Measurements from ENCODE around the gene GDA. TPM values are rescaled to one million over a fixed set of nuclear protein-coding genes. Genes with fewer than 3 reads are reported as not detected.

Gene GDA
- total RNA-seq, 1 experiment from 2014 or later = 49.4 TPM

DNA sequence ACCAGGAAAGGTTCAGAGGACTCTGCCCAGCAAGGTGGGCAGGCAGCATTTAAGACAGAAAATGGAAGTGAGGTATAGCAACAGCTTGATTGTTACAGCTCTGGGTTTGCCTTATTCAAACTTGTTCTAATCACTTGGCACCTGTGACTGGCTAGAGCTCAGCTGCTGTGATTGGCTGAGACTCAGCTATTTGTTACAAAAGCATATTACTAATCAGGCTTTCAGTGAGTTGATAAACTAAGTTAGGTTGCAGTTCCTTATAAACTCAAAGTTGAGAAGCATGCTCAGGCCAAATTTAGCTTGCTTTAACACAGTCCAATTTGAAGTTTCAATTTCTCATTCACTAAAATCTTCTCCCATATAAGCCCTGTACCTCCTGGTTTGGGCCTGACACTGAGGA is 56.3 kb downstream of the GDA start:
- no peaks in the 10 kb centered on the region for H3K9me2 ChIP-seq (ENCODE audit: insufficient read depth)
- no TSS peak for BruUV-seq (replicated peaks)
- POLR2A ChIA-PET = no interaction called here
- H3K4me3 ChIP-seq (replicated peaks in 1 of 2; ENCODE audit: low read depth in 1 of 2, low read length in 2 of 2) = no peak overlapping the region
- CTCF ChIA-PET = interaction anchor here (0.7 kb wide), 1 partner anchor 165 kb away, joined by 3 read pairs; no protein-coding TSS in a partner anchor
- TF ChIP-seq, protein P1, sequence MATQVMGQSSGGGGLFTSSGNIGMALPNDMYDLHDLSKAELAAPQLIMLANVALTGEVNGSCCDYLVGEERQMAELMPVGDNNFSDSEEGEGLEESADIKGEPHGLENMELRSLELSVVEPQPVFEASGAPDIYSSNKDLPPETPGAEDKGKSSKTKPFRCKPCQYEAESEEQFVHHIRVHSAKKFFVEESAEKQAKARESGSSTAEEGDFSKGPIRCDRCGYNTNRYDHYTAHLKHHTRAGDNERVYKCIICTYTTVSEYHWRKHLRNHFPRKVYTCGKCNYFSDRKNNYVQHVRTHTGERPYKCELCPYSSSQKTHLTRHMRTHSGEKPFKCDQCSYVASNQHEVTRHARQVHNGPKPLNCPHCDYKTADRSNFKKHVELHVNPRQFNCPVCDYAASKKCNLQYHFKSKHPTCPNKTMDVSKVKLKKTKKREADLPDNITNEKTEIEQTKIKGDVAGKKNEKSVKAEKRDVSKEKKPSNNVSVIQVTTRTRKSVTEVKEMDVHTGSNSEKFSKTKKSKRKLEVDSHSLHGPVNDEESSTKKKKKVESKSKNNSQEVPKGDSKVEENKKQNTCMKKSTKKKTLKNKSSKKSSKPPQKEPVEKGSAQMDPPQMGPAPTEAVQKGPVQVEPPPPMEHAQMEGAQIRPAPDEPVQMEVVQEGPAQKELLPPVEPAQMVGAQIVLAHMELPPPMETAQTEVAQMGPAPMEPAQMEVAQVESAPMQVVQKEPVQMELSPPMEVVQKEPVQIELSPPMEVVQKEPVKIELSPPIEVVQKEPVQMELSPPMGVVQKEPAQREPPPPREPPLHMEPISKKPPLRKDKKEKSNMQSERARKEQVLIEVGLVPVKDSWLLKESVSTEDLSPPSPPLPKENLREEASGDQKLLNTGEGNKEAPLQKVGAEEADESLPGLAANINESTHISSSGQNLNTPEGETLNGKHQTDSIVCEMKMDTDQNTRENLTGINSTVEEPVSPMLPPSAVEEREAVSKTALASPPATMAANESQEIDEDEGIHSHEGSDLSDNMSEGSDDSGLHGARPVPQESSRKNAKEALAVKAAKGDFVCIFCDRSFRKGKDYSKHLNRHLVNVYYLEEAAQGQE (IDR thresholded peaks at IDR 0.05; ENCODE audit: low read depth) = no peak
- TF ChIP-seq ELF1 (IDR thresholded peaks at IDR 0.05; ENCODE audit: borderline replicate concordance, low read depth) (no peak), EGR1 (IDR thresholded peaks at IDR 0.05; ENCODE audit: low read depth) (no peak), SIN3A (IDR thresholded peaks at IDR 0.05; ENCODE audit: low read depth) (no peak), ZFX (IDR thresholded peaks at IDR 0.05) (no peak), POLR2AphosphoS5 (IDR thresholded peaks at IDR 0.05; ENCODE audit: low read depth, low read length) (no peak), YY1 (IDR thresholded peaks at IDR 0.05; ENCODE audit: extremely low read depth, insufficient replicate concordance, low read depth, low read length) (no peak), JUND (IDR thresholded peaks at IDR 0.05) (no peak), SRF (IDR thresholded peaks at IDR 0.05; ENCODE audit: low read depth) (no peak), EZH2 (IDR thresholded peaks at IDR 0.05) (no peak), EZH2phosphoT487 (IDR thresholded peaks at IDR 0.05; ENCODE audit: borderline replicate concordance) (no peak), POLR2A (IDR thresholded peaks at IDR 0.05; ENCODE audit: borderline replicate concordance, extremely low read depth, insufficient read depth, insufficient read length) (no peak), RAD21 (IDR thresholded peaks at IDR 0.05; ENCODE audit: low read depth) (no peak), CEBPB (IDR thresholded peaks at IDR 0.05; ENCODE audit: low read depth) (no peak), TCF7L2 (IDR thresholded peaks at IDR 0.05; ENCODE audit: borderline replicate concordance, extremely low read depth, insufficient read depth, insufficient read length) (no peak), SP1 (IDR thresholded peaks at IDR 0.05; ENCODE audit: low read depth) (no peak)
- TF ChIP-seq, protein P2, sequence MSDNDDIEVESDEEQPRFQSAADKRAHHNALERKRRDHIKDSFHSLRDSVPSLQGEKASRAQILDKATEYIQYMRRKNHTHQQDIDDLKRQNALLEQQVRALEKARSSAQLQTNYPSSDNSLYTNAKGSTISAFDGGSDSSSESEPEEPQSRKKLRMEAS (IDR thresholded peaks at IDR 0.05) = no peak
- TF ChIP-seq, protein P3, sequence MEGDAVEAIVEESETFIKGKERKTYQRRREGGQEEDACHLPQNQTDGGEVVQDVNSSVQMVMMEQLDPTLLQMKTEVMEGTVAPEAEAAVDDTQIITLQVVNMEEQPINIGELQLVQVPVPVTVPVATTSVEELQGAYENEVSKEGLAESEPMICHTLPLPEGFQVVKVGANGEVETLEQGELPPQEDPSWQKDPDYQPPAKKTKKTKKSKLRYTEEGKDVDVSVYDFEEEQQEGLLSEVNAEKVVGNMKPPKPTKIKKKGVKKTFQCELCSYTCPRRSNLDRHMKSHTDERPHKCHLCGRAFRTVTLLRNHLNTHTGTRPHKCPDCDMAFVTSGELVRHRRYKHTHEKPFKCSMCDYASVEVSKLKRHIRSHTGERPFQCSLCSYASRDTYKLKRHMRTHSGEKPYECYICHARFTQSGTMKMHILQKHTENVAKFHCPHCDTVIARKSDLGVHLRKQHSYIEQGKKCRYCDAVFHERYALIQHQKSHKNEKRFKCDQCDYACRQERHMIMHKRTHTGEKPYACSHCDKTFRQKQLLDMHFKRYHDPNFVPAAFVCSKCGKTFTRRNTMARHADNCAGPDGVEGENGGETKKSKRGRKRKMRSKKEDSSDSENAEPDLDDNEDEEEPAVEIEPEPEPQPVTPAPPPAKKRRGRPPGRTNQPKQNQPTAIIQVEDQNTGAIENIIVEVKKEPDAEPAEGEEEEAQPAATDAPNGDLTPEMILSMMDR (IDR thresholded peaks at IDR 0.05 in 2 of 3, conservative IDR thresholded peaks at IDR 0.05 in 1 of 3; ENCODE audit: borderline replicate concordance in 1 of 3, insufficient read depth in 1 of 3, low read depth in 2 of 3, low read length in 2 of 3) = no peak
- TF ChIP-seq, protein P4, sequence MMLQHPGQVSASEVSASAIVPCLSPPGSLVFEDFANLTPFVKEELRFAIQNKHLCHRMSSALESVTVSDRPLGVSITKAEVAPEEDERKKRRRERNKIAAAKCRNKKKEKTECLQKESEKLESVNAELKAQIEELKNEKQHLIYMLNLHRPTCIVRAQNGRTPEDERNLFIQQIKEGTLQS (IDR thresholded peaks at IDR 0.05) = no peak
- TF ChIP-seq, protein P5, sequence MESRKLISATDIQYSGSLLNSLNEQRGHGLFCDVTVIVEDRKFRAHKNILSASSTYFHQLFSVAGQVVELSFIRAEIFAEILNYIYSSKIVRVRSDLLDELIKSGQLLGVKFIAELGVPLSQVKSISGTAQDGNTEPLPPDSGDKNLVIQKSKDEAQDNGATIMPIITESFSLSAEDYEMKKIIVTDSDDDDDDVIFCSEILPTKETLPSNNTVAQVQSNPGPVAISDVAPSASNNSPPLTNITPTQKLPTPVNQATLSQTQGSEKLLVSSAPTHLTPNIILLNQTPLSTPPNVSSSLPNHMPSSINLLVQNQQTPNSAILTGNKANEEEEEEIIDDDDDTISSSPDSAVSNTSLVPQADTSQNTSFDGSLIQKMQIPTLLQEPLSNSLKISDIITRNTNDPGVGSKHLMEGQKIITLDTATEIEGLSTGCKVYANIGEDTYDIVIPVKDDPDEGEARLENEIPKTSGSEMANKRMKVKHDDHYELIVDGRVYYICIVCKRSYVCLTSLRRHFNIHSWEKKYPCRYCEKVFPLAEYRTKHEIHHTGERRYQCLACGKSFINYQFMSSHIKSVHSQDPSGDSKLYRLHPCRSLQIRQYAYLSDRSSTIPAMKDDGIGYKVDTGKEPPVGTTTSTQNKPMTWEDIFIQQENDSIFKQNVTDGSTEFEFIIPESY (IDR thresholded peaks at IDR 0.05; ENCODE audit: extremely low read depth, insufficient replicate concordance, low read length) = no peak
- H3K9ac ChIP-seq (ENCODE audit: low read length) = no peak overlapping the region
- H3K4me1 ChIP-seq (ENCODE audit: control insufficient read depth in 1 of 2, insufficient read depth in 2 of 2, low read length in 2 of 2) = no peaks in the 10 kb centered on the region
- RAD21 ChIA-PET (ENCODE audit: low non-redundant PET in 1 of 2, low total read pairs in 2 of 2, uncharacterized antibody in 2 of 2, unreplicated experiment in 2 of 2) = no interaction called here
- peaks cover 2 to 33% of the 10 kb centered on the region in 2 experiments; a peak in 3 of 4 replicates for H3K36me3 ChIP-seq (ENCODE audit: control insufficient read depth in 1 of 2, insufficient read depth in 2 of 2, low read length in 2 of 2)
- H3K4me2 ChIP-seq (ENCODE audit: low read length) = no peak overlapping the region
- peaks cover 10% of the 10 kb centered on the region for H3K79me2 ChIP-seq (ENCODE audit: insufficient read depth, low read length)
- no peak for ATAC-seq
- H2AFZ ChIP-seq (ENCODE audit: low read depth, low read length, poor library complexity, severe bottlenecking) = no peak overlapping the region
- H3K9me3 ChIP-seq (ENCODE audit: control insufficient read depth in 1 of 2, insufficient read depth in 1 of 2, low read depth in 1 of 2, low read length in 2 of 2) = no peaks in the 10 kb centered on the region
- H4K20me1 ChIP-seq (ENCODE audit: insufficient read depth) = no peaks in the 10 kb centered on the region
- no peaks in the 10 kb centered on the region for H3K27me3 ChIP-seq (ENCODE audit: insufficient read depth, low read length)
- H3K27ac ChIP-seq (ENCODE audit: low read depth, low read length) = no peak overlapping the region
- intact Hi-C loops (cut with micrococcal nuclease) = loop anchor here (10.0 kb wide), 1 partner anchor 619 kb away; no protein-coding TSS in a partner anchor
- DNase-seq (ENCODE audit: low read depth, low spot score) = no peak
